ENCODE results near the gene STK33.

The STK33 gene

GRCh38 chr11:8373519-8374432 is 220.3 kb downstream of the STK33 start:
- no peak for DNase-seq (ENCODE audit: low read depth in 3 of 3)

- DNase-seq (ENCODE audit: low read depth in 3 of 3): no peak
Observed at GRCh38 chr11:8372641-8373381, 221.2 kb downstream of the STK33 start.

GRCh38 chr11:8371516-8371884 is 222.5 kb downstream of the STK33 start:
- DNase-seq (ENCODE audit: low read depth in 3 of 3): no peak

- no peak for DNase-seq (ENCODE audit: low read depth in 3 of 3)
Observed at GRCh38 chr11:8370812-8371515, 223.1 kb downstream of the STK33 start.

- no peak for DNase-seq (ENCODE audit: low read depth in 3 of 3)
Observed at GRCh38 chr11:8369592-8370205, 224.3 kb downstream of the STK33 start.

GRCh38 chr11:8368772-8369171 is 225.3 kb downstream of the STK33 start:
- no peak for DNase-seq (ENCODE audit: low read depth in 3 of 3)

- no peak for DNase-seq (ENCODE audit: low read depth in 3 of 3)
Observed at GRCh38 chr11:8368194-8368593, 225.8 kb downstream of the STK33 start.

GRCh38 chr11:8366316-8366715 is 227.7 kb downstream of the STK33 start:
- no peak for DNase-seq (ENCODE audit: low read depth in 3 of 3)

- DNase-seq (ENCODE audit: low read depth in 3 of 3): no peak
Observed at GRCh38 chr11:8365216-8365941, 228.6 kb downstream of the STK33 start.

- no peak for DNase-seq (ENCODE audit: low read depth in 3 of 3)
Observed at GRCh38 chr11:8363921-8364320, 230.1 kb downstream of the STK33 start.

GRCh38 chr11:8362899-8363298 is 231.1 kb downstream of the STK33 start:
- no peak for DNase-seq (ENCODE audit: low read depth in 3 of 3)

- DNase-seq (ENCODE audit: low read depth in 3 of 3): no peak
Observed at GRCh38 chr11:8362491-8362890, 231.5 kb downstream of the STK33 start.

GRCh38 chr11:8361664-8362210 is 232.3 kb downstream of the STK33 start:
- DNase-seq (ENCODE audit: low read depth in 3 of 3): no peak

- no peak for DNase-seq (ENCODE audit: low read depth in 3 of 3)
Observed at GRCh38 chr11:8361206-8361605, 232.8 kb downstream of the STK33 start.

GRCh38 chr11:8360086-8360828 is 233.8 kb downstream of the STK33 start:
- DNase-seq (ENCODE audit: low read depth in 3 of 3): no peak

- no peak for DNase-seq (ENCODE audit: low read depth in 3 of 3)
Observed at GRCh38 chr11:8359521-8359920, 234.5 kb downstream of the STK33 start.

GRCh38 chr11:8357891-8358566 is 236.0 kb downstream of the STK33 start:
- no peak for DNase-seq (ENCODE audit: low read depth in 3 of 3)

- DNase-seq (ENCODE audit: low read depth in 3 of 3): no peak
Observed at GRCh38 chr11:8357505-8357888, 236.5 kb downstream of the STK33 start.

- DNase-seq (ENCODE audit: low read depth in 3 of 3): no peak
Observed at GRCh38 chr11:8356721-8357504, 237.1 kb downstream of the STK33 start.

Data from stimulated activated CD4-positive, alpha-beta T cell treated with anti-CD3 and anti-CD28 coated beads, TNF-alpha, amount 100 ng/mL, for 24 hours (primary cell).